Measurements from ENCODE around the gene AUTS2. TPM values are rescaled to one million over a fixed set of nuclear protein-coding genes. Genes with fewer than 3 reads are reported as not detected.

Gene AUTS2
- total RNA-seq, 1 experiment from 2014 or later: 42.1 TPM

DNA sequence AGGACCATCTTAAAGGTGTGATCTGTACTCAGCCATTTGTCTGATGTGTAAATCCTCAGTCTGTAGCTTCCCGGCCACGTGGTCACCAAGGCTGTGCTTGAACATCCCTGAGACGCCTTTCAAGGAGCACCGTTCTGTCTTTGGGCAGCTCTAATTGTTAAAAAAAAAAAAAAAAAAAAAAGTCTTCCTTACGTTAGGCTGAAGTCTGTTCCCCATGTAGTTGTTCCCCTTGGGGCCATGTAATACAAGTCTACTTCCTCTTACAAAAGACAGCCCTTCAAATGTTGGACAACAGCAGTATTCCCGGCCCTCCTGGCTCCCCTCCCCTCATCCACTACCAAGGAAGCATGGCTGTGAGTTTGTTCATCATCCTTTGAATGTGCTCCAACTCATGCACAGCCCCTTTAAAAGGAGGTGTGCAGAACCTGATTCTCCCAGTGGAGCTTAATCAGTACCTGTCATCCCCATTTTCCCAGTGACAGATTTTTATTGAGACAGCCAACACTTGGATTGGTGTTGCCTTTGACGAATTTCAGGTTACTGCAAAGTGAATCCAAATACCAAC lies 1141.5 kb downstream of the AUTS2 start:
- no peak for DNase-seq (ENCODE audit: low spot score)
- Histone ChIP-seq H3K4me1 (ENCODE audit: insufficient read depth, low read length, poor library complexity, severe bottlenecking) (no peaks in the 10 kb centered on the region), H3K36me3 (ENCODE audit: insufficient read depth, low read length, poor library complexity, severe bottlenecking) (no peaks in the 10 kb centered on the region), H3K27me3 (replicated peaks; ENCODE audit: insufficient read depth, low read depth, low read length, poor library complexity) (no peaks in the 10 kb centered on the region), H3K9me3 (ENCODE audit: low read depth, low read length, poor library complexity, severe bottlenecking) (no peaks in the 10 kb centered on the region), H3K27ac (ENCODE audit: low read depth, low read length, poor library complexity, severe bottlenecking) (no peak overlapping the region), H3K4me3 (ENCODE audit: low read depth, low read length, poor library complexity, severe bottlenecking) (no peak overlapping the region)
- intact Hi-C loops (cut with micrococcal nuclease; ENCODE audit: unreplicated experiment): no loop called here
- ChIA-PET CTCF (no interaction called here), POLR2A (ENCODE audit: low non-redundant PET) (no interaction called here)
- no TSS peak for BruUV-seq (replicated peaks)
- TF ChIP-seq, protein P1, sequence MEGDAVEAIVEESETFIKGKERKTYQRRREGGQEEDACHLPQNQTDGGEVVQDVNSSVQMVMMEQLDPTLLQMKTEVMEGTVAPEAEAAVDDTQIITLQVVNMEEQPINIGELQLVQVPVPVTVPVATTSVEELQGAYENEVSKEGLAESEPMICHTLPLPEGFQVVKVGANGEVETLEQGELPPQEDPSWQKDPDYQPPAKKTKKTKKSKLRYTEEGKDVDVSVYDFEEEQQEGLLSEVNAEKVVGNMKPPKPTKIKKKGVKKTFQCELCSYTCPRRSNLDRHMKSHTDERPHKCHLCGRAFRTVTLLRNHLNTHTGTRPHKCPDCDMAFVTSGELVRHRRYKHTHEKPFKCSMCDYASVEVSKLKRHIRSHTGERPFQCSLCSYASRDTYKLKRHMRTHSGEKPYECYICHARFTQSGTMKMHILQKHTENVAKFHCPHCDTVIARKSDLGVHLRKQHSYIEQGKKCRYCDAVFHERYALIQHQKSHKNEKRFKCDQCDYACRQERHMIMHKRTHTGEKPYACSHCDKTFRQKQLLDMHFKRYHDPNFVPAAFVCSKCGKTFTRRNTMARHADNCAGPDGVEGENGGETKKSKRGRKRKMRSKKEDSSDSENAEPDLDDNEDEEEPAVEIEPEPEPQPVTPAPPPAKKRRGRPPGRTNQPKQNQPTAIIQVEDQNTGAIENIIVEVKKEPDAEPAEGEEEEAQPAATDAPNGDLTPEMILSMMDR (conservative IDR thresholded peaks at IDR 0.05; ENCODE audit: low read depth, low read length): no peak
- no peak for TF ChIP-seq EZH2 (IDR thresholded peaks at IDR 0.05; ENCODE audit: borderline replicate concordance, low read depth, low read length, poor library complexity, severe bottlenecking)

GRCh38 chr7:70741666-70742065 lies 1143.4 kb downstream of the AUTS2 start:
- Histone ChIP-seq H3K9me3 (ENCODE audit: low read depth, low read length, poor library complexity, severe bottlenecking) (no peaks in the 10 kb centered on the region), H3K4me3 (ENCODE audit: low read depth, low read length, poor library complexity, severe bottlenecking) (no peak overlapping the region), H3K27me3 (replicated peaks; ENCODE audit: insufficient read depth, low read depth, low read length, poor library complexity) (no peaks in the 10 kb centered on the region), H3K36me3 (ENCODE audit: insufficient read depth, low read length, poor library complexity, severe bottlenecking) (no peaks in the 10 kb centered on the region), H3K4me1 (ENCODE audit: insufficient read depth, low read length, poor library complexity, severe bottlenecking) (no peaks in the 10 kb centered on the region), H3K27ac (ENCODE audit: low read depth, low read length, poor library complexity, severe bottlenecking) (no peak overlapping the region)
- TF ChIP-seq, protein P1 (conservative IDR thresholded peaks at IDR 0.05; ENCODE audit: low read depth, low read length): no peak
- no peak for TF ChIP-seq EZH2 (IDR thresholded peaks at IDR 0.05; ENCODE audit: borderline replicate concordance, low read depth, low read length, poor library complexity, severe bottlenecking)
- DNase-seq (ENCODE audit: low spot score): no peak
- ChIA-PET POLR2A (ENCODE audit: low non-redundant PET) (no interaction called here), CTCF (interaction anchor here (0.6 kb wide), 1 partner anchor 28 kb away, joined by 4 read pairs; no protein-coding TSS in a partner anchor)
- intact Hi-C loops (cut with micrococcal nuclease; ENCODE audit: unreplicated experiment): no loop called here
- no TSS peak for BruUV-seq (replicated peaks)

- intact Hi-C loops (cut with micrococcal nuclease; ENCODE audit: unreplicated experiment): no loop called here
- H3K27ac ChIP-seq (ENCODE audit: low read depth, low read length, poor library complexity, severe bottlenecking): no peak overlapping the region
- no peak overlapping the region for H3K4me3 ChIP-seq (ENCODE audit: low read depth, low read length, poor library complexity, severe bottlenecking)
- no TSS peak for BruUV-seq (replicated peaks)
- H3K9me3 ChIP-seq (ENCODE audit: low read depth, low read length, poor library complexity, severe bottlenecking): no peaks in the 10 kb centered on the region
- CTCF ChIA-PET: no interaction called here
- POLR2A ChIA-PET (ENCODE audit: low non-redundant PET): no interaction called here
- H3K27me3 ChIP-seq (replicated peaks; ENCODE audit: insufficient read depth, low read depth, low read length, poor library complexity): no peaks in the 10 kb centered on the region
- H3K36me3 ChIP-seq (ENCODE audit: insufficient read depth, low read length, poor library complexity, severe bottlenecking): no peaks in the 10 kb centered on the region
- H3K4me1 ChIP-seq (ENCODE audit: insufficient read depth, low read length, poor library complexity, severe bottlenecking): no peaks in the 10 kb centered on the region
- no peak for DNase-seq (ENCODE audit: low spot score)
- TF ChIP-seq, protein P1 (conservative IDR thresholded peaks at IDR 0.05; ENCODE audit: low read depth, low read length): no peak
- TF ChIP-seq EZH2 (IDR thresholded peaks at IDR 0.05; ENCODE audit: borderline replicate concordance, low read depth, low read length, poor library complexity, severe bottlenecking): no peak
These were observed 1145.5 kb downstream of the AUTS2 start for GRCh38 chr7:70743531-70744325.

Data from A673 (cell line).